A172 (cell line): ENCODE results near the gene EVL. TPM values are rescaled to one million over a fixed set of nuclear protein-coding genes. Genes with fewer than 3 reads are reported as not detected.

Experiments
- DNase-seq: peaks from one replicate; pipeline ENCODE4 v3.0.0-alpha.2; 2015; ENCODE audit warnings: low spot score
- total RNA-seq: library from RNA; depleted of rRNA; stranded (reverse); fragments of >200 nt; shearing (Covaris generic); gene quantifications from 2 replicates; pipeline ENCODE4 v1.2.3, GENCODE V29; 2014

The EVL gene
- total RNA-seq, 1 experiment from 2014 or later, result 12.4 TPM

GRCh38 chr14:100082723-100083122 lies 17.5 kb downstream of the EVL start:
- DNase-seq, result no peak

DNA sequence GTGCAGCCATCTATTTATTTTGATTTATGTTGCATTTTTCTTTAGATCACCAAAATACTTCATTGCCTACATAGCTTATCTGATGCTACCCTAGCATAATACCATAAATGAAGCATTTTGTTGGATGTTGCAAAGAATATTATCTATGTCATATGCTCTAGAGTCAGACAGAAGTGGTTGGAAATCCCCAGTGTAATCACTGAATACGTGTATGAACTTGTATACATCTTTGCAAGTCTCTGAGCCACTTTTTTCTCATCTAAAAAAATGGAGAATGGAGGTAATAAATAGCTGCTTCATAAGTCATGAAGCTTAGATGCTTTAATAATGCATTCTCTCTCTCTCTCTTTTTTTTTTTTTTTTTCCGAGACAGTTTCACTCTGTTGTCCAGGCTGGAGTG lies 18.5 kb downstream of the EVL start:
- DNase-seq, result no peak

- DNase-seq, result no peak
These were observed 19.4 kb downstream of the EVL start for GRCh38 chr14:100084591-100084990.

DNA sequence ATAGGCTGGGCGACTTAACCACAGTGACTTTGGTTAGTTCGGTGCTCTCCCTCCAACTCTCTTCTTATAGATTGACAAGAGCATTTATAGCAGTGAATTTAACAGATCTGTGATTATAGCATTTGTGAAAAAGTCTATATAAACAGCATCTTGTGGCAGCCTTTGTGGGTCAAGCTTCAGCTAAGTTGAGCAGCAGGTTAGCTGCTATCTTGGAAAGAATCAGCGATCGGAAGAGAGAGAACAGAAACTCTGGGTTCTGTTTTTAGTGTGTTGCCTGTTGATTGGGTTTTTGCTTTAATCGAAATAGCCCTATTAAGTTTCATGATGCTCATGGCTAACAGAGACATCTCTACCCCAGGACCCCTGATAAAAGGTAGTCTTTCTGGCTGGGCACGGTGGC lies 20.2 kb downstream of the EVL start:
- no peak for DNase-seq

- no peak for DNase-seq
These were observed 21.1 kb downstream of the EVL start for GRCh38 chr14:100086361-100086760.

DNA sequence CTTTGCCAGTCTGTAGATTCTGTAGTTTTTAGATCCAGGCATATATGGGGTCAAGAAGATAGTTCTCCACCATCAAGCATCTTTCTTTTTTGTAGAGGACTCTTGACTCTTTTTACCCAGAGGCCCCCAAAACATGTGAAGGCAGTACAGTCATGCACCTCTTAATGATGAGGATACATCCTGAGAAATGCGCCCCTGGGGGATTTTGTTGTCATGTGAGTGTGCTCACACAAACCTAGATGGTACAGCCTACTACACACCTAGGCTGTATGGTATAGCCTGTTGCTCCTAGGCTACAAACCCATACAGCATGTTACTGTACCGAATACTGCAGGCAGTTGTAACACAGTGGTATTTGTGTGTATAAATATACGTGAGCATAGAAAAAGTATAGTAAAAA lies 23.0 kb downstream of the EVL start:
- DNase-seq, result no peak

- DNase-seq, result no peak
These were observed 26.2 kb downstream of the EVL start for GRCh38 chr14:100091386-100091785.

DNA sequence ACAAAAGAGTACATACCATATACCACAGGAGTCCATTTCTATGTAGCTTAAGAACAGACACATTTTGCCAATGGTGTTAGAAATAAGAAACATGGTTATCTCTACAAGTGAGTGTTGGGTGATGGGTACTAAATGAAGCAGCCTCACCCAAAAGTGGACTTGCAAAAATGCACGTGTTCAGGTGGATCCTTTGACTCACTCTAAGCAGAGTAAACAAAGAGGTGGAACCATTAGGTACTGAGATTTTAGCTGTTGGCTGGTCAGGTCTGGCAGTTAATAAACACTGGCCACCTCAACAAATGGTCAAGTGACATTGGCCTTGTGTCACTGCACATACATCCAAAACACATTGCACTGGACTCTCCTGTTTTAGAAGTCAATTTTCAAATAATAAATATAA lies 27.6 kb downstream of the EVL start:
- no peak for DNase-seq

GRCh38 chr14:100093319-100093718 lies 28.1 kb downstream of the EVL start:
- no peak for DNase-seq

DNA sequence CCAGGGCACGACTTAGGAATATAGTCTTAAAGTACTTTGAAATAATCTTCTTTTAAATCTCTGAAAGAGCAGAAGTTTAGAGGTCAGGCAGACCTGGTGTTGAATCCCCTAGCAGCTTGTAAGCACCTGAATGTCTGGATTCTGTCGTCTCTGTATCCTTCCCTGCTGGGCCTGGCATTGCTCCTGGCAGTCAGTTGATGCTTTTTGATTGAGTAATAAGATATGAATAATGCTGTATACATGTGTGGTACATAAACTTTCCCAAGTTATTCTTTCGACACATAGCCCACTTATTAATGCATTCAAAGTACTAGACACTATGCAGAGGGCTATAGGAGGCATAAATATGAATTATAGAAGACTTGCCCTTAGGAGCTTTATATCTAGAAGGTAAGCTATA lies 31.4 kb downstream of the EVL start:
- peak; percentile 11 for DNase-seq

- DNase-seq, result no peak
These were observed 32.9 kb downstream of the EVL start for GRCh38 chr14:100098171-100098570.

GRCh38 chr14:100100032-100100703 lies 34.9 kb downstream of the EVL start:
- DNase-seq, result no peak

DNA sequence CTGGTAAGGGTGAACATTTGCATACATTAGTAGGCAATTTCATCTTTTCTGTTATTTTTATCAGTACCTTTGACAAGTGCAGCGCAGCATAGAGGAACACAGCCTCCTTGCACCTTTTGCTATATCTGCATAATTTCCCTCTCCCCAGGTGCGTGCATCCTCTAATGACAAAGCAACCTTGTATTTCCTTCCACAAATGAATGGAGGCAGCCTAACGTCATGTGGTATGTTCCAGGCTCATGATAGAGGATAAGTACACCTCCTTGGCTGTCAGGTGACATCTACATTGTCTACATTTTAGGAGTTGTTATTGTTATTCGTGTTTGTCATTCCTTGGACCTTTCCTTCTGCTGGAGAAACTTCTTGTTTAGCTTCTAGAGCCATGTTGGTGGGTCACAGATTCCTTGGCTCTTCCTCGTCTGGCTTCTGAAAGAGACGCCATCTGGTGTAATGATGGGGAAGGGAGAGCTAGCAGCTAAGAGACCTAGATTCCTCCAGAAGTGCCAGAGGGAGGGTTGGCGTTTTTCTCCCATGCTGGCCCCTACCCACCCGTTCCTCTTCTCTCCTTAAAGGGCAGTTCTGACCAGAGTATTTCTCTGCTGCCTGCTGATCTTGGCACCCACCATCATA lies 37.0 kb downstream of the EVL start:
- DNase-seq, result no peak

DNA sequence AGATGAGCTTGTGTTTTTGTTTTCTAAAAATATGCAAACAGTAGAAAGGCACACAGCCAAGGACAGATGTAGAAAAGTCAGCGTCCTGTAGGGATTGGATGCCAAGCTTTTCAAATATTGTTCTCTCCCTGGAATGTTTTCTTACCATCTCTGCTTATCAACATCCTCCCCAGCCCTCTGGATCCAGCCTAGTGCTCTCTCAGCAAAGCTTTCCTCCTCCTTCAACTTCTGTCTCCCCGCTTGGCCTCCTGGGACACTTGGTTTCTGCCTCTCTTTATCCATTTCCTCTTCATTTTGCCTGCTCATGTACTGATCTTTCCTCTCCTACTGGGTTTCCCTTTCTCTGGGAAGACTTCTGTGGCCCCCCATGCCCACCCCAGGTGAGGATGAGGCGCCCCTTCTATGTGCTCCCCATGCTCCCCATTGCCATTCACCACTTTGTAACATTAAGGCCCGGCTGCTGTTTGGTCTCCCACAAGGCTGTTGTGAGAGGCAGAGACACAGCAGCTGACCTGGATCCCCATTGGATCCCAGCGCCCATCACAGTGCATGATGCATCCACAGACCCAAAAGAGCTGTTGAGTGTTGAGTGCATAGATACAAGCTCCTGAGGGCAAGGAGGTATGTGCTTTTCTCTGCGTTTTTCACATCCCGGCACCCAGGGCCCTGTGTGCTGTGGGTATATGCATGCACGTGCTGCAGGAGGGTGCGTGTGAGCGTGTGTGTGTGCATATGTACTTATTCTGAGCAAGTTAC lies 38.2 kb downstream of the EVL start:
- no peak for DNase-seq

DNA sequence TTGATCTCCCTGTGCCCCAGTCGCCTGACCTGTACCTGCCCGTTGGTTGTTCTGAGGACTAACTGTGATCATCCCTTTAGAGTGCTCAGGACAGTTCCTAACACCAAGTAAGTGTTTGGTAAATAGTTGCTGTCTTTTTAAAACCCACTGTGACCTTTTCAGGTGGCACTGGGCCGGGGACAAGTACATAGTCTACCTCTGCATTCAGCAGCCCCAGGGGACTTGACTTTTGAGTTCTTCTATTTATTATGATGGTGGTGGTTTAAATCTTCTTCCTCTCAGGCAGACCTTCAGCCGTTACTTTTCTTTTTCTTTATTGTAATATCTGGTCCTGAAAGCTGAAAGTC lies 38.8 kb downstream of the EVL start:
- no peak for DNase-seq

DNA sequence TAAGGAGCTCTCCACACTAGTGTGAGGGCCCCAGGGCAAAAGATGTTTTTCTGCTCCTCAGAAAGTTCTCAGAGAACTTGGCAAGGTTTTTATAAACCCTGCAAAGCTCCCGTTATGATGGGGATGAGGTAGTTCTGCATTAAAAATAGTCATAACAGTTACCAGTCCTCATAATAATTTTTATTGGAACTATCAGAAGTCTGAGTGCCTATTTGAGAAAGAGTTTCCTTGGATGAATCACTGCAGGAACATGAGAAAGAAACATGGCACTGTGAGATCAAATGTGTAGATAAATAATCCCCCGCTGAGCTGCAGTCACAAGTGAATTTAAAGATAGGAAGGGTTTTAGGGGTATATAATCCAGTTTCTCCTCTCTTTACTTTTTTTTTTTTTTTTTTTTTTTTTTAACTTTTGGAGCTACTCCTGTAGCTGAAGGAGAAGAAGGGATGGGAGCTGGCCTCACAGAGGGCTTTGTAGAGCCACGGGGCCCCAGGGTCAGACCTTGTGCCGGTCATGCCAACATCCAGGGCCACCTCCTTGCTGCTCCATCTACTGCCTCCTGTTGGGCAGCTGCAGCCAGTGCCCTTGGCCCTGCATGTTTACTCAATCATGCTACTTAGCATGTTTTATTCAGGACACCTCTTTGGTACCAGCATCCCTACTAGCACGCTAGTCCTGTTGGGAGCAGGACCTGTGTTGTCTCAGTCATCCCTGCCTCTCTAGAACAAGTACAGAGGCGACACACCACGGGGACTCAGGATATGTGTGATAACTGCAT lies 39.5 kb downstream of the EVL start:
- DNase-seq, result peak; percentile 18

DNA sequence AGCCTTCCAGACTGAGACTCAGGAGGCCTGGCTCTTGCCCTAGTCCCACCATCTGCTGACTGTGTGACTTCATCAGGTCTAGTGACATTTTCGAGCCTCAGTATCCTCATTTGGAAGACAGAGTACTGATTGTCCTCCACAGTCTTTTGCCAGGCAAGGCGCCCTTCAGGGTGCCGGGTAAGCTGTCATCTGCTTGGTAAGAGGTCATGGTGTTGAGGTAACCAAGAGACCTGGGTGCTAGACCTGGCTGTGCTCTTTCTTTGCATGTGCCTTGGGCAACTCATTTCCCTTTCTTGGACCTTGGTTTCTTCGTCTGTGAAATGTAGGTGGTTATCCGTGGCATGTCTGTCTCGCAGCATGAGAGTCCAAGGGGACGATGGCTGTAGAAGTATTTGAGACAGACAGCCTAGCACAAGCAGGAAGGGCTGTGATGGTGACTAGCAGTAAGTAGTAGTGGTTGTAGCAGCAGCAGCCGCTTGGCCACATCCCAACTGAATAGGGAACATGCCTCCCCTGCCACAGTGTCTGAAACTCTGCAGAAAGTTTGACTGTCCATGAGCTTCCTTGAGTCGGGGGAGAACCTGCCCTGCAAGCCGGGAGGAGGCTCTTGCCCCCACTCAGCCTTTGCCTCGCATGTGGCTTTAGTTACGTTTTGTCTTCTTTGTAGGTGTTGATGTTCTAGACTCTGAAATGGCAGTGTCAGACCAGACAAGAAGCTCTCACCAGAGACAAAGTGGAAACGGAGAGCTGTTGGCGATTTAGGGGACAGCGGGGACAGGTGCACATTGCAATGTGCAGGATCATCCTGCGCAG lies 40.3 kb downstream of the EVL start:
- no peak for DNase-seq

- DNase-seq, result no peak
These were observed 41.3 kb downstream of the EVL start for GRCh38 chr14:100106250-100107112.

DNA sequence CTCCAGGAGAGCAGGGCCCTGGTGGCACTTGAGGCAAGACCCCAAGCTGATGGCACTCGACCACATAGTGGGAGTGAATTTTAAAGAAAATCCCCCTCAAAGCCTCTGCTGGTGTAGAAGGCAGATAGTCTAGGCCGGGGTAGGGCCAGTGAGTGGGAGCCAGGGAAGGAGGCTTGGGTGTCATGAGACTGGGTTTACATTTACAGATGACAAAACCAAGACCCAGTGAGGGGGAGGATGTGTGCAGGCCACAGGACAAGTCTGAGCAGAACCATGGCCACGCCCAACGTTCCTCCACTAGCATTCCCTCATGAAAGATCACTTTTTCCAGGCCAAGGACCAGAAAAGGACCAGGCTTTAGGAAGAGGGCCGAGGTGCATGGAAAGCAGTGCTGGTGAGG lies 42.0 kb downstream of the EVL start:
- DNase-seq, result no peak

DNA sequence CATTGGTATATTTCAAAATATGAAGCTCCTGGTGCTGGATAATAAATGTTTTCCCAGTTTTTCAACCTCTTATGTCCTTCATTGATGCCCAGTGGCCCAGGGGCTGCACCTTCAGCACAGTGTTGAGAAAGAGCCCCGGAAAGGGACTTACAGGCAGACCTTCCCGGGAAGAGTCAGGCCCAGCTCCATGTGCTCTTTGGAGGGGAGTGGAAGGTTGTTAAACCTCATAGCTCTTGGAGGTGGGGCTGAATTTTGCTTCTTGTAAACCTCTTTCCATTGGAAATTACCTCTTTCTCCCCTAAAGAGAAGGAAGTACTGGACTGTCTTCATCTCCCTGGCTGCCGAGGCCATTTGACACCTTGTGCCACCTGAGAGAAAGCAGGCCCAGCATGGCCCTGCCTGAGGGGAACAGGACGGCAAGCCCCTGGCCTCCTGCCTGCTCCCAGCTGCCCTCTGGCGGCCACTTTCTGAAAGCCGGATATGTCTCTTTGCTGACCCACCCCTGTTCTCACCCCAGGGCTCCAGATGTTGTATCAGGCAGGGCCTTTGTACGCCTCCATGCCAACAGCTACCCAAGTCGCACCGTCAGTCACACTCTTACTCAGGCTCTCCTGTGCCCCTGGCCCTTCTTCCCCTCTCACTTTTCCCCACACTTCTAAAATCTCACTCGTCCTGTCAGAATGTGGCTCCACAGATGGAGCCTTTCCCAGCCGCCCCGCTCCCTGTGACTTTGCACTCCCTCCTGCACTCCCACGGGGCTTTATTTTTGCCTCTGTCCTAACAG lies 43.0 kb downstream of the EVL start:
- peak; percentile 30 for DNase-seq
